HepG2 (cell line): ENCODE results near the gene HTRA1. TPM values are rescaled to one million over a fixed set of nuclear protein-coding genes. Genes with fewer than 3 reads are reported as not detected.

Source experiments
- ATAC-seq: fragments of 200-7000 bp; cut with Tn5 transposase; 3 replicates; pipeline ENCODE4 v1.9.1; 2020; ENCODE audit warnings: mild to moderate bottlenecking, moderate library complexity
- BruUV-seq: library from RNA; stranded (reverse); fragments of 400-500 nt; replicated peaks from 2 replicates; lab custom pipeline; 2021; lab: Mats Ljungman, UMichigan
- CTCF ChIA-PET: fragments of 300-600 bp; formaldehyde crosslinking; extraction: SDS; loops from one replicate; lab custom pipeline; 2021; ENCODE audit warnings: low total read pairs, inconsistent platforms, low intra/inter-chr PET ratio; lab: Yijun Ruan, JAX
- POLR2A ChIA-PET: fragments of 350-600 bp; sonication (Branson Sonifier 250); formaldehyde crosslinking; loops from one replicate; lab custom pipeline; 2020; ENCODE audit warnings: antibody characterized with exemption, inconsistent platforms; lab: Yijun Ruan, JAX
- DNase-seq: peaks from one replicate; pipeline ENCODE4 v3.0.0-alpha.2; 2015; ENCODE audit warnings: low spot score
- FAIRE-seq: peaks from 3 replicates; lab custom pipeline; 2011; peaks lifted over from hg19 to GRCh38; lab: Jason Lieb, UNC
- H2AFZ ChIP-seq: one replicate; pipeline ENCODE4 v1.6.1; 2011; ENCODE audit warnings: low read length, inconsistent platforms
- H3K27ac ChIP-seq: fragments of 300-600 bp; 3 replicates; pipeline ENCODE4 v1.8.0; 2011; ENCODE audit warnings: mixed run types, mild to moderate bottlenecking, mixed read lengths, low read length, inconsistent platforms; ENCODE audit not compliant: insufficient read depth; ENCODE audit errors: extremely low read length
- H3K27me3 ChIP-seq, 2 experiments: fragments of 200-600 bp in 1 of 2; 2 replicates in 1 of 2; 3 replicates in 1 of 2; pipeline versions ENCODE4 v1.6.0 to v1.8.0; 2011; ENCODE audit warnings: low read length in 2 of 2, mild to moderate bottlenecking in 2 of 2, moderate library complexity in 2 of 2, inconsistent platforms in 1 of 2; ENCODE audit not compliant: insufficient read depth in 2 of 2, control insufficient read depth in 1 of 2
- H3K36me3 ChIP-seq, 2 experiments: fragments of 200-600 bp in 1 of 2; replicated peaks in 1 of 2; 2 replicates in 1 of 2; 3 replicates in 1 of 2; pipeline versions ENCODE4 v1.5.1 to v1.8.0; 2011; ENCODE audit warnings: low read length in 2 of 2, inconsistent platforms in 1 of 2; ENCODE audit not compliant: insufficient read depth in 2 of 2, control insufficient read depth in 1 of 2
- H3K4me1 ChIP-seq: 2 replicates; pipeline ENCODE4 v1.5.1; 2012; ENCODE audit warnings: low read length, inconsistent platforms; ENCODE audit not compliant: insufficient read depth
- H3K4me2 ChIP-seq: 2 replicates; pipeline ENCODE4 v1.6.0; 2011; ENCODE audit warnings: low read depth, low read length, inconsistent platforms
- H3K4me3 ChIP-seq, 3 experiments: fragments of 200-600 bp in 1 of 3; sonication (generic), shearing (Covaris generic) in 1 of 3; replicated peaks in 1 of 3; 2 replicates each; pipeline ENCODE4 v1.5.1; 2011 to 2016; ENCODE audit warnings: low read length in 3 of 3, inconsistent platforms in 2 of 3, low read depth in 2 of 3, mild to moderate bottlenecking in 2 of 3, control low read depth in 1 of 3, mixed read lengths in 1 of 3; ENCODE audit not compliant: insufficient read depth in 1 of 3
- H3K79me2 ChIP-seq: one replicate; pipeline ENCODE4 v1.6.1; 2011; ENCODE audit warnings: low read length, inconsistent platforms; ENCODE audit not compliant: insufficient read depth
- H3K9ac ChIP-seq: 2 replicates; pipeline ENCODE4 v1.6.0; 2011; ENCODE audit warnings: mild to moderate bottlenecking, low read depth, low read length, inconsistent platforms; ENCODE audit not compliant: insufficient read depth
- H3K9me3 ChIP-seq: 2 replicates; pipeline ENCODE4 v1.5.1; 2012; ENCODE audit warnings: mild to moderate bottlenecking, low read length
- H4K20me1 ChIP-seq: 2 replicates; pipeline ENCODE4 v1.6.0; 2011; ENCODE audit warnings: inconsistent platforms, mild to moderate bottlenecking, low read length, moderate library complexity; ENCODE audit not compliant: insufficient read depth
- AHDC1 ChIP-seq: sonication (generic); formaldehyde crosslinking; IDR thresholded peaks from 2 replicates; pipeline ENCODE4 v1.5.1; 2020; ENCODE audit warnings: mild to moderate bottlenecking, missing genetic modification reagents, borderline replicate concordance
- CHCHD3 ChIP-seq: sonication (generic); formaldehyde crosslinking; IDR thresholded peaks from 2 replicates; pipeline ENCODE4 v1.8.0; 2022; ENCODE audit warnings: mild to moderate bottlenecking, missing genetic modification reagents, moderate library complexity
- DMAP1 ChIP-seq: IDR thresholded peaks from 2 replicates; pipeline ENCODE4 v1.6.1; 2016
- NONO ChIP-seq, 2 experiments: fragments of 450-650 bp in 1 of 2; sonication (generic) in 1 of 2; formaldehyde crosslinking in 1 of 2; IDR thresholded peaks in 1 of 2; conservative IDR thresholded peaks in 1 of 2; 2 replicates each; pipeline versions ENCODE4 v1.6.1 to v1.8.0; 2017 to 2022; ENCODE audit warnings: mild to moderate bottlenecking in 1 of 2, missing genetic modification reagents in 1 of 2, moderate library complexity in 1 of 2
- SMAD1 ChIP-seq: sonication (generic); formaldehyde crosslinking; IDR thresholded peaks from 2 replicates; pipeline ENCODE4 v1.4.0; 2020; ENCODE audit warnings: missing genetic modification reagents, low read depth, mild to moderate bottlenecking, borderline replicate concordance
- THYN1 ChIP-seq: sonication (generic); formaldehyde crosslinking; IDR thresholded peaks from 2 replicates; pipeline ENCODE4 v1.8.1; 2023; ENCODE audit warnings: low read depth, mild to moderate bottlenecking, moderate library complexity, missing genetic modification reagents, borderline replicate concordance
- ZBTB44 ChIP-seq: sonication (generic); formaldehyde crosslinking; IDR thresholded peaks from 2 replicates; pipeline ENCODE4 v1.4.0; 2020; ENCODE audit warnings: missing genetic modification reagents
- ZFAT ChIP-seq: sonication (generic); formaldehyde crosslinking; conservative IDR thresholded peaks from 2 replicates; pipeline ENCODE4 v1.8.1; 2023; ENCODE audit warnings: missing genetic modification reagents, inconsistent platforms
- ZNF138 ChIP-seq: sonication (generic); formaldehyde crosslinking; IDR thresholded peaks from 2 replicates; pipeline ENCODE4 v1.5.0; 2020; ENCODE audit warnings: mild to moderate bottlenecking, low read depth, missing genetic modification reagents
- ZNF296 ChIP-seq: sonication (generic); formaldehyde crosslinking; conservative IDR thresholded peaks from 2 replicates; pipeline ENCODE4 v1.5.0; 2020; ENCODE audit warnings: mild to moderate bottlenecking, missing genetic modification reagents
- ZNF83 ChIP-seq: sonication (generic); formaldehyde crosslinking; IDR thresholded peaks from 2 replicates; pipeline ENCODE4 v1.4.0; 2020; ENCODE audit warnings: missing genetic modification reagents, mild to moderate bottlenecking, borderline replicate concordance
- WGBS: methylation state at CpG from one replicate; pipeline ENCODE4 v1.1.6; 2017; ENCODE audit warnings: low lambda C conversion rate; 5-methylcytosine and 5-hydroxymethylcytosine counted together
- in situ Hi-C: cut with HindIII; loops from 2 replicates; pipeline ENCODE4 v1.10.0; 2017; ENCODE audit warnings: low pct_unique_long_range_greater_than_20kb; ENCODE audit not compliant: extremely low pct_ligation_motif_present
- intact Hi-C: fragments of 100-400 bp; cut with micrococcal nuclease; formaldehyde crosslinking; loops from one replicate; pipeline ENCODE4 v1.10.0; 2022; ENCODE audit not compliant: unreplicated experiment
- polyA plus RNA-seq, 8 experiments: library from polyadenylated mRNA; depleted of rRNA in 3 of 8; stranded (reverse) in 7 of 8; unstranded in 1 of 8; fragments of >200 nt; fragmentation: Illumina TruSeq in 4 of 8; extraction: Trizol in 4 of 8; gene quantifications; 2 replicates each; pipeline versions ENCODE4 v1.2.1 to v1.2.3, GENCODE V29; 2011 to 2016; ENCODE audit warnings: low read depth in 4 of 8, missing spikeins in 1 of 8, mixed read lengths in 1 of 8; ENCODE audit not compliant: insufficient read depth in 1 of 8
- total RNA-seq, 5 experiments: library from RNA; depleted of rRNA; stranded (reverse); fragments of >200 nt; fragmentation: Illumina TruSeq; extraction: Trizol; gene quantifications; 2 replicates each; pipeline ENCODE4 v1.2.3, GENCODE V29; 2016; ENCODE audit warnings: low read depth in 1 of 5
- TF ChIP-seq, protein P1 (sequence below): sonication (generic); formaldehyde crosslinking; IDR thresholded peaks from 2 replicates; pipeline ENCODE4 v1.4.0; 2020; ENCODE audit warnings: missing genetic modification reagents, borderline replicate concordance
- TF ChIP-seq, protein P2 (sequence below): sonication (generic); formaldehyde crosslinking; IDR thresholded peaks from 2 replicates; pipeline ENCODE4 v1.4.0; 2020; ENCODE audit warnings: missing genetic modification reagents, borderline replicate concordance

The HTRA1 gene
- total and polyA plus RNA-seq, 2 of the 13 experiments (the other 11 are each of a cell fraction or from before 2014, with no cell fraction given) = 0.11 to 0.40 TPM

DNA sequence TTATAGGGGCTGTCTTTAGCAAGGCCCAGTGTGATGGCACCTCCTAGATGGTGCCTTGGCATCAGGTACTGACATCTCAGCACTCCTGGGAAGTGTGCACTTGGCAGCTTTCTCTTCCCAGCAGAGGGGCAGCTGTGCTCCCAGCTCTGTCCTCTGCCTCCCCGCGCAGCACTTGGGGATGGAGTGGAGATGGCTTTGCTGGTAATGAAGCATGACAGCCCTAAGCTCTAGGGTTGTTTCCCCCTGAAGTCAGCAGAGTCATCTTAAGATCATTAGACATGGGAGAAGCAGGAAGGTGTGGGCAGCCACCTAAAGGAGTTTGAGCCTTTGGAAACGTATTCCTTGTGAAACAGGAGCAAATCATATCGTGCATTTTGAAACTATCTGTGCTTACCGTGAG lies 46.7 kb downstream of the HTRA1 start:
- Histone ChIP-seq H3K27ac (no peak overlapping the region), H3K4me1 (no peaks in the 10 kb centered on the region), H4K20me1 (no peaks in the 10 kb centered on the region), H3K9me3 (no peaks in the 10 kb centered on the region), H3K36me3 (no peaks in the 10 kb centered on the region), H3K4me2 (no peak overlapping the region), H2AFZ (no peak overlapping the region), H3K9ac (no peak overlapping the region), H3K79me2 (no peaks in the 10 kb centered on the region), H3K27me3 (peaks cover 5 to 35% of the 10 kb centered on the region in 2 experiments; a peak in 4 of 5 replicates), H3K4me3 (no peak overlapping the region)
- ChIA-PET CTCF (no interaction called here), POLR2A (no interaction called here)
- FAIRE-seq (no peak), DNase-seq (no peak), ATAC-seq (no peak)
- WGBS = 49% methylated on average over 5 of the region's 5 CpGs
- in situ Hi-C loops = no loop called here
- intact Hi-C loops = no loop called here
- BruUV-seq = no TSS peak
- no peak for TF ChIP-seq AHDC1 (CRISPR knock-in tag)
- TF ChIP-seq, protein P1, sequence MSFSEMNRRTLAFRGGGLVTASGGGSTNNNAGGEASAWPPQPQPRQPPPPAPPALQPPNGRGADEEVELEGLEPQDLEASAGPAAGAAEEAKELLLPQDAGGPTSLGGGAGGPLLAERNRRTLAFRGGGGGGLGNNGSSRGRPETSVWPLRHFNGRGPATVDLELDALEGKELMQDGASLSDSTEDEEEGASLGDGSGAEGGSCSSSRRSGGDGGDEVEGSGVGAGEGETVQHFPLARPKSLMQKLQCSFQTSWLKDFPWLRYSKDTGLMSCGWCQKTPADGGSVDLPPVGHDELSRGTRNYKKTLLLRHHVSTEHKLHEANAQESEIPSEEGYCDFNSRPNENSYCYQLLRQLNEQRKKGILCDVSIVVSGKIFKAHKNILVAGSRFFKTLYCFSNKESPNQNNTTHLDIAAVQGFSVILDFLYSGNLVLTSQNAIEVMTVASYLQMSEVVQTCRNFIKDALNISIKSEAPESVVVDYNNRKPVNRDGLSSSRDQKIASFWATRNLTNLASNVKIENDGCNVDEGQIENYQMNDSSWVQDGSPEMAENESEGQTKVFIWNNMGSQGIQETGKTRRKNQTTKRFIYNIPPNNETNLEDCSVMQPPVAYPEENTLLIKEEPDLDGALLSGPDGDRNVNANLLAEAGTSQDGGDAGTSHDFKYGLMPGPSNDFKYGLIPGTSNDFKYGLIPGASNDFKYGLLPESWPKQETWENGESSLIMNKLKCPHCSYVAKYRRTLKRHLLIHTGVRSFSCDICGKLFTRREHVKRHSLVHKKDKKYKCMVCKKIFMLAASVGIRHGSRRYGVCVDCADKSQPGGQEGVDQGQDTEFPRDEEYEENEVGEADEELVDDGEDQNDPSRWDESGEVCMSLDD (CRISPR knock-in tag) = no peak
- no peak for TF ChIP-seq ZNF296 (CRISPR knock-in tag)
- TF ChIP-seq, protein P2, sequence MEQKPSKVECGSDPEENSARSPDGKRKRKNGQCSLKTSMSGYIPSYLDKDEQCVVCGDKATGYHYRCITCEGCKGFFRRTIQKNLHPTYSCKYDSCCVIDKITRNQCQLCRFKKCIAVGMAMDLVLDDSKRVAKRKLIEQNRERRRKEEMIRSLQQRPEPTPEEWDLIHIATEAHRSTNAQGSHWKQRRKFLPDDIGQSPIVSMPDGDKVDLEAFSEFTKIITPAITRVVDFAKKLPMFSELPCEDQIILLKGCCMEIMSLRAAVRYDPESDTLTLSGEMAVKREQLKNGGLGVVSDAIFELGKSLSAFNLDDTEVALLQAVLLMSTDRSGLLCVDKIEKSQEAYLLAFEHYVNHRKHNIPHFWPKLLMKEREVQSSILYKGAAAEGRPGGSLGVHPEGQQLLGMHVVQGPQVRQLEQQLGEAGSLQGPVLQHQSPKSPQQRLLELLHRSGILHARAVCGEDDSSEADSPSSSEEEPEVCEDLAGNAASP (CRISPR knock-in tag) = no peak
- TF ChIP-seq CHCHD3 (CRISPR knock-in tag) = no peak
- no peak for TF ChIP-seq ZBTB44 (CRISPR knock-in tag)
- TF ChIP-seq THYN1 (CRISPR knock-in tag) = no peak
- TF ChIP-seq SMAD1 (CRISPR knock-in tag) = no peak
- TF ChIP-seq ZNF138 (CRISPR knock-in tag) = no peak
- TF ChIP-seq NONO (IDR thresholded peaks at IDR 0.05) = no peak
- no peak for TF ChIP-seq NONO (CRISPR knock-in tag; conservative IDR thresholded peaks at IDR 0.05)
- no peak for TF ChIP-seq DMAP1 (CRISPR knock-in tag)
- TF ChIP-seq ZFAT (CRISPR knock-in tag) = no peak
- TF ChIP-seq ZNF83 = no peak
